Measurements from ENCODE around the gene RTN4.

Gene RTN4

DNA sequence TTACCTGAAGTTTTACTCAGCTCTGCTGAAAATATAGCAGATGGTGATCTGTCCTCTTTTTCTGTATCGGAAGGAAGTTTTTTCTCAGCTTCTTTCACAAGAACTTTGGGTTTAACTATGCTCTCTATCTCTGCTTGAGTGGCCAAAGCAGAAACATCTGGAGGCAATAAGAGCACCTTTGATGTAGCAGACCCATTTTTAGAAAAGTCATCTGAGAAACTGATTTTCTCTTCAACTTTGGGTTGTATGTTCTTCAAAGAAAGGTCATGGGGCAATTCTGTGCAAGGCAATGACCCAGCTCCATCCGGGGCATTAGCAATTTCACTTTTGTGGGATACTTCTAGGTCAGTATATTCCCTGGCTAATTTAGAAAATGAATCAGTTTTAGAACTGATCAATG, 25.2 kb downstream of the RTN4 start:
- FAIRE-seq (no peak), DNase-seq (ENCODE audit: insufficient read length, low spot score) (no peak)
- TF ChIP-seq CTCF (IDR thresholded peaks at IDR 0.05; ENCODE audit: insufficient read depth, missing control alignments) = no peak

DNA sequence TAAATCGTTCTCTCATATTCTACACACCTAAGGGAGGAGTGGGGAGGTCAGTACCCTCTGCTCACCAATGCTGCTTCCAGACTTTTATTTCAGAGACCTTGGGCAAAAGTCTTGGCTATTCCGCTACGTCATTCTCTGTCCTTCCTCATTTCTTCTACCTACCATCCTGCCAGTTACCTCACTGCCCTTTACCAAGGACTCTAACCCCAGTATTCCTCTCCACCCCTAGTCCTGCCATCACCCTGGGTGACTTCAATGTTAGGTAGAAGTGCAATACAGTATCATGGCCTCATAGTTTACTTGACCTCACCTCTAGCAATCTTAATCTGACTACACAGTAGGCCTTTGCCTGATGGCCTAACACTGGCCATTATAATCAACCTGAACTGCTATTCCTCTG, 27.8 kb downstream of the RTN4 start:
- DNase-seq (ENCODE audit: insufficient read length, low spot score) (no peak), FAIRE-seq (no peak)
- TF ChIP-seq CTCF (IDR thresholded peaks at IDR 0.05; ENCODE audit: insufficient read depth, missing control alignments) = no peak

GRCh38 chr2:55019526-55020258, 30.6 kb downstream of the RTN4 start:
- DNase-seq (ENCODE audit: insufficient read length, low spot score) (no peak), FAIRE-seq (no peak)
- no peak for TF ChIP-seq CTCF (IDR thresholded peaks at IDR 0.05; ENCODE audit: insufficient read depth, missing control alignments)

GRCh38 chr2:55018619-55019018, 31.6 kb downstream of the RTN4 start:
- no peak for TF ChIP-seq CTCF (IDR thresholded peaks at IDR 0.05; ENCODE audit: insufficient read depth, missing control alignments)
- no peak for FAIRE-seq
- DNase-seq (ENCODE audit: insufficient read length, low spot score) = no peak

DNA sequence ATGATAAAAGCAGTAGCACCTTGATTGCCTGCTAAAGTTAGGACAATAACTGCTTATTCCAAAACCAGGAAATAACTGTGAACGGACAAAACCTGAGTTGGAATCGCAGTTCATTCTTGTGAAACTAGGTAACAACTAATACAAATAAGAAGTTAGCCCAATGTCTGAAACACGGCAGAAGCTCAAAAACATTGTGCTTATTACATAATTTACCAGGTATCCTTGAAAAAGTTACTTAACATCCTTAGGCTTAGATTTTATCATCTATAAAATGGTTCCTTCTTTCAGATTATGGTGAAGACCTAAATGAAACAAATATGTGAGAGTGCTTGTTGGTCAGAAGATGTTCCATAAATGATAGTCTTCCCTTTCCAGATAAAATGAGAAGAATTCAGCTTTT, 32.4 kb downstream of the RTN4 start:
- FAIRE-seq = peak; percentile 6
- DNase-seq (ENCODE audit: insufficient read length, low spot score) = no peak
- TF ChIP-seq CTCF (IDR thresholded peaks at IDR 0.05; ENCODE audit: insufficient read depth, missing control alignments) = no peak

- FAIRE-seq = no peak
- TF ChIP-seq CTCF (IDR thresholded peaks at IDR 0.05; ENCODE audit: insufficient read depth, missing control alignments) = no peak
- no peak for DNase-seq (ENCODE audit: insufficient read length, low spot score)
These were observed 32.8 kb downstream of the RTN4 start for GRCh38 chr2:55017428-55017827.

Data from D721Med (cell line).